GM12891 (cell line): Measurements from ENCODE around the gene OPRL1. TPM values are rescaled to one million over a fixed set of nuclear protein-coding genes. Genes with fewer than 3 reads are reported as not detected.

ENCODE experiments used
- DNase-seq: peaks from one replicate; pipeline ENCODE4 v3.0.0; 2011; ENCODE audit warnings: low spot score; ENCODE audit not compliant: insufficient read length
- FAIRE-seq: peaks from 2 replicates; lab custom pipeline; 2011; peaks lifted over from hg19 to GRCh38; lab: Jason Lieb, UNC
- PAX5 ChIP-seq: IDR thresholded peaks from 2 replicates; pipeline ENCODE4 v1.6.1; 2011; ENCODE audit warnings: low read length, moderate library complexity, mild to moderate bottlenecking; ENCODE audit not compliant: insufficient read depth, severe bottlenecking
- POLR2A ChIP-seq: IDR thresholded peaks from 2 replicates; pipeline ENCODE4 v1.6.1; 2011; ENCODE audit warnings: low read depth, low read length, control low read depth
- POLR2AphosphoS5 ChIP-seq: IDR thresholded peaks from 2 replicates; pipeline ENCODE4 v1.6.1; 2011; ENCODE audit warnings: low read depth, low read length, control low read depth
- POU2F2 ChIP-seq: IDR thresholded peaks from 2 replicates; pipeline ENCODE4 v1.6.1; 2011; ENCODE audit warnings: low read depth, mild to moderate bottlenecking, control low read depth, low read length, moderate library complexity
- SPI1 ChIP-seq: IDR thresholded peaks from 2 replicates; pipeline ENCODE4 v1.6.1; 2011; ENCODE audit warnings: low read depth, low read length, control low read depth
- TAF1 ChIP-seq: IDR thresholded peaks from 2 replicates; pipeline ENCODE4 v1.6.1; 2011; ENCODE audit warnings: low read depth, low read length, control low read depth
- polyA plus RNA-seq: library from polyadenylated mRNA; unstranded; fragments of >200 nt; gene quantifications from one replicate; pipeline ENCODE4 v1.2.1, GENCODE V29; 2012; ENCODE audit warnings: low read depth, missing spikeins, inconsistent platforms; ENCODE audit not compliant: missing spikeins

OPRL1 gene
- polyA plus RNA-seq: 0.68 TPM

DNA sequence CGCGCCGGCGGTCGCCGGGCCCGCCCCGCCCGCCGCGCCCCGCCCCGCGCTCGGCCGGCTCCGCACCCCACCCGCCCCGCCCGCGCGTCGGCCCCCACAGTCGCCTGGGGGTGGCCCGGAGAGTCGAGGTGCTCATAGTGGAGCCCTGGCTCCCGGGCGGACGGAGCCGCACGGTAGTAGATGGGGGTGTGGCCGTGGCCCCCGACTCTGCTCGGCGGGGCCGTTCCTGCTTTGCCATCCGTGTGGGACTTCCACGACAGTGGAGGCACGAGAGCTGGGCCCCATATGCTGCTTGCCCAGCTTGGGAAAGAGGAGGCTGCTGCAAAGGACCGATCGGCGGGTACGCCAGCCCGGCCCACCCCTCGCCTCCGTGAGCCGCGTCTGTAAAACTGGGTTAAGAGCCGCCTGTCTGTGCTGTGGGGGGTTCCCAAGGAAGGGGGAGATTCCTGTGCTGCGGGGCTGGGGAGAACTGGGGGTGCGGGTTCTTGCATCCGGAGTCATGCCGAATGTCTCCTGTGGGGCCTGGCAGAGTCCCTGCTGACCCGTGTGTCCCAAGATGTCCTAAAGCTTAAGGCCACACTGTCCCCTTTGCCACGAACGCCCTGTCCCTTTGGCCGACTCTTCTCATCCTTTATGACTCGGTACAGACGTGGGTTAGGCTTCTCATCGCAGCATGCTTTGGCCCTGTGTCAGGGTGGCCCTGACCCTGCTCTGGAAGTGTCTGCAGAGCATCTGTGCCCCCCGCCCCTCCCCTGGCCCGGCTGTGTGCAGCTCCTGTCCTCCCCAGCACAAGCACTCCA is at the start of gene OPRL1:
Gene OPRL1 (plus strand): TSS at position 70 of the 800 bp plus-strand sequence. CDS start 12,639 bp downstream, outside the sequence.
- peak; percentile 73 for FAIRE-seq
- peak; percentile 79 for DNase-seq
- TF ChIP-seq POLR2A (no peak), POU2F2 (no peak), PAX5 (no peak), SPI1 (no peak), POLR2AphosphoS5 (no peak), TAF1 (no peak)

DNA sequence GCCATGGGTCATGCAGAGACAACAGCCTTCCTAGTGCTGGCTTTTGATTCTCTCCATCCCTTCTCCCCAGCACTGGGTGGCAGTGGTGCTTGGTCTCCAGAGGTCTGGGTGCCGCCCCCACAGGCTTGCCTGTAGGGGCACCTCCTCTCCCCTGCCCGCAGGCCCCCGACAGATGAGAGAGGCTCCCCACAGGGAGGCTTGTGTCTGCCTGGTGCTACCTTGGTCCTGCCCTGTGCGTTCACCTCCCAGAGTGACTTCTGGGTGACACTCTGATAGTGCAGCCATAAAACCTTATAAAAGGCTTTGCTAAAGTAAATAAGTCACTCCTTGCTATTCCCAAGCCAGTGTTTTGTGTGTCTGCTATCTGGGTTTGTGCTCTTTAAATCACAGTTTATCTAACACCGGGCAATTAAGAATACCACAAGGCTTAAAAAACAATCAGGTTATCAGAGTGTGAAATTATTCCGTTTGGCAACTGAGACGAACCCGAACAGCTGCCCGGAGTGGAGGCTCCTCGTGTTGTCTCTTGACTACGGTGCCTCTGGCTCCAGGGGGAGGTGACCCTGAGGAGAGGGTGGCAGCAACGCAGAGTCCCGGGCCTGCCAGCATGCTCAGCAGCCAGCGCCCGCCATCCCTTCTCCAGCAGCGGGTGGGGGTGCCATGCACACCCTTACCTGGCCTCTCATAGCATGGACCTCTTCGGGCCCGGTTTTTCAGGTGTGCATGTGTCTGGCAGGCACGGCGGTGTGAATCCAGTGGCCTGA is 49.3 kb upstream of the OPRL1 start:
- TF ChIP-seq POLR2A: no peak
- TF ChIP-seq POLR2AphosphoS5: no peak
- TF ChIP-seq PAX5: no peak
- no peak for TF ChIP-seq POU2F2
- no peak for TF ChIP-seq SPI1
- no peak for TF ChIP-seq TAF1
- DNase-seq (no peak), FAIRE-seq (no peak)

DNA sequence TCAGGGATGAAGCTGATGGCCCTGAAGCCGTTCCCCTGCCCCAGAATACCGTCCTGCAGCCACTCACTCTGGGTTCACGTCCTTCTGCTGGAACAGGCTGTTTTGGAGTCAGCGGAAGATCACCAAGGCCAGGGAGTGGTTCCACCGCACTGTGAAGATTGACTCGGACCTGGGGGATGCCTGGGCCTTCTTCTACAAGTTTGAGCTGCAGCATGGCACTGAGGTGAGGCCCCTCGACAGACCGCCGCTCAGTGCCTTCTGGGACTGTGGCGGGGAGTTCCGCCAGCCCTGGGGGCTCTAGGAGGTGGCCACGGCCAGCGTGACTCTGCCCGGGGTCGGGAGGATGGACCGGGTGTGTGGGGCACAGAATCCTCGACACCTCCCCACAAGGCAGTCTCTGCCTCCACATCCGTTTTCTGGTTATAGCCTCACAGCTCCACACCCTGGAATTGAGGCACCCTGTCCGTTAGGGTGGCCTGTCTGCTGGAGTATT is 48.0 kb upstream of the OPRL1 start:
- peak; percentile 47; the same call in 1 of the 2 replicates for TF ChIP-seq POU2F2
- TF ChIP-seq POLR2A: no peak; the same call in none of the 2 replicates
- TF ChIP-seq TAF1: no peak
- FAIRE-seq: no peak
- no peak for DNase-seq

DNA sequence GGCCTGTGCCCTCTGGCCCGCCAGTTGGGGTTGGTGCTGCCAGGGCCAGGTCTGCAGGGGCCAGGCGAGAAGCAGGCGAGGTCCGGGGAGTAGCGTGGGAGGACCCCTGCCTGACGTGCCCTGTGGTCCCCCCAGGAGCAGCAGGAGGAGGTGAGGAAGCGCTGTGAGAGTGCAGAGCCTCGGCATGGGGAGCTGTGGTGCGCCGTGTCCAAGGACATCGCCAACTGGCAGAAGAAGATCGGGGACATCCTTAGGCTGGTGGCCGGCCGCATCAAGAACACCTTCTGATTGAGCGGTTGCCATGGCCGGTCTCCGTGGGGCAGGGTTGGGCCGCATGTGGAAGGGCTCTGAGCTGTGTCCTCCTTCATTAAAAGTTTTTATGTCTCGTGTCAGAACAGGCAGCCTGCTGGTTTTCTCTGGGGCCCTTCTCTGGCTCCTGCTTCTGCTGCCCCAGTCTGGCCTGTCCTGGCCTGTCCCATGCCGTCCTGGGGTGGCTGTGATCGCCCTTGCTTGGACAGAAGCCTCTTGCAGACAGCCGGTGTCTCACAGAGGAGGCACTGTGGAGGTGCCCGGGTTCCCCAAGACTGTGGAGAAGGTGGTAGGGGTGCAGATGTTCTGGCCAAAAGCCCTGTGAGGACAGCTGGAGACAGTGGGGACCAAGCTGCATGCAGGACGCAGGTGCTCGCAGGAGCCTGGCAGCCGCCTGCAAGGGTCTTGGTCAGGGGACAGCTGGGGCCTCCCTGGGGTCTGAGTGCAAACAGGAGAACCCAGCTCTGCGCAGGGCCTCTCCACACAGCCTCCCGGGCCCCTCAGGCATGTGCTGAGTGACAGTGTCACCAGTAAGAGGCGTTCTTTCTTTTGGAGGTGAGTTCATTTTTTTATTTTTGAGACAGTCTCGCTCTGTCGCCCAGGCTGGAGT is 46.9 kb upstream of the OPRL1 start:
- TF ChIP-seq PAX5: no peak
- TF ChIP-seq TAF1: no peak
- no peak for TF ChIP-seq POLR2A
- no peak for TF ChIP-seq POLR2AphosphoS5
- no peak for TF ChIP-seq SPI1
- TF ChIP-seq POU2F2: no peak
- DNase-seq (no peak), FAIRE-seq (no peak)

DNA sequence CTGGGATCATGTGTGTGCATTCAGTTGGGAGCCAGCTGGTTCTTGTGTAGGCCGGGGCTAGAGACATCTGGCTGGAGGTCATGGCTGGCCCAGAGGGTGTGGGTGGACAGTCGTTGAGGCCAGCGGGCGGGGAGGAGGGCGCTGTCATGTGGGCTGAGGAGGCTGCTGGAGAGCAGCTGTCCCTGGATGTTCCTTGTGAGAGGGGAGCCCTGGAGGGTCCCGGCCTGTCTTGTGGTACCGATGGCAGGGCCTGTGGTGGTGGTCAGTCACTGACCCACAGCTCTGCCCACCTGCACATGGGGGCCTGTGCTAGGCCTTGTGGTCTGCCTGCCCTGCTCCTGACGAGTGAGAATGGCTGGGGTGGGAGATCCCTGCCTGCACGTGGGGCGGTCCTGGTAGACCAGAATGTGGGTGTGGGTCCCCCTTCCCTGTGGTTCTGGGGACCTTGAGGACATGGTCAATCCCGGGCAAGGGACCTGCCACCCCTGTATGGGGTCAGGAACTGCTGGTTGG is 45.8 kb upstream of the OPRL1 start:
- DNase-seq (no peak), FAIRE-seq (no peak)
- TF ChIP-seq SPI1 (no peak), PAX5 (no peak), POLR2A (no peak), POLR2AphosphoS5 (peak; percentile 33; the same call in 1 of the 2 replicates)

DNA sequence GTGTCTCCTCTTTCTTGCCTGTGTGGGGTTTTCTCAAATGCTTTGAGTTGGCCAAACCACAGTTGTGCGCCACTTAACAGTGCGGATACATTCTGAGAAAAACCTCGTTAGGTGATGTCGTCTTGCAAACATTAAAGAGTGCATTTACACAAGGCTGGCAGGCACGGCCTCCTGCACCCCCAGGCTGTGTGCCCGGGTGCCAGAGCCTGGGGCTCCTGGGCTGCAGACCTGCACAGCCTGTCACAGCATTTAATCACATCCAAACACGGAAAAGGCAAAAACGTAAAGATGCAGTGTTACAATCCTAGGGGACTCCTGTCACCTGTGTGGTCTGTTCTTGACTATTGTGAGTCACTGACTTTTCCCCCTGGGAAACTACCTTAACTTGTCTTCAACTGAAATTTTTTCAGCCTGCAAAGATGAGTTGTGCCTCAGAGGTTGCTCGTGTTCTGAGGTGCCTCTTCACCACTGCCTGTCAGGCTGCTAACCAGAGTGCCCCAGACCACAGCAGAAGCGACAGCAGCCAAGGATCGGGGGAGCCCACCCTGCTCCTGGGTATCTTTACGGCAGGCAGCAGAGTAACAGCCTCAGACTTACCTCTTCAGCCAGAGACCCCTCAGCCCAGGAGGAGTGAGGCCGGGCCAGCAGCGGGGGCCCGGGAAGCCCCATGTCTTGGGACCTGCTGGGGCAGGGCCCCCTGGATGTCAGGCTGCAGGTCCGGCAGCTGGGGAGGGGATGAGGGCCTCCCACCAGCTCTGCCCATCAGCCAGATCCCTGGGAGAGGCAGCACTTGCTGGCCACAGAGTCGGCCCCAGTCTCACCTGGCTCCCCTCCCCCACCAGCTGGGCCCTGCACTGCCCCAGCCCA is 44.6 kb upstream of the OPRL1 start:
- DNase-seq (no peak), FAIRE-seq (no peak)
- TF ChIP-seq TAF1 (no peak), POU2F2 (peak; percentile 9; the same call in 1 of the 2 replicates), PAX5 (no peak), POLR2A (peak; percentile 7; the same call in 1 of the 2 replicates), POLR2AphosphoS5 (peak; percentile 2), SPI1 (no peak)

DNA sequence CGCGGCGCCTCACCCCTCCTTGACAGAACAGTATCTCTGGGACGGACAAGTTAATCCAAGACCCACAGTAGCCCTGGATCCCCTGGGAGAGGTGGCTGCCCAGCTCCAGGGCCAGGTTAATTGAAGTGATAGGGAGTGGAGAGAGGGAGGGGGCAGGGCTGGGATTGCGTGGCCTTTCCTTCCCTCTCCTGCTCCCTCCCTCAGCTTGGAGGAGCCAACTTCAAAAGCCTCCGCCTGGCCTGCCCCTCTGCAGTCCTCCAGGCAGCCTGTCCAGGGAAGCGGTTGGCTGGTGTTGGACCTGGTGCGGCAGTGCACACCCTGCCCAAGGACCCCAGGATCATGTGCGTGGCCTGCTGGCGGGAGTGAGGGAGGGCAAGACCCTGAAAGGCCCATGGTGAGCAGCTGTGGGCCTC is 43.9 kb upstream of the OPRL1 start, which contains the start of gene C20orf204:
Gene C20orf204 (plus strand): TSS at position 250 of the 413 bp plus-strand sequence. CDS start 142 bp downstream, at position 392.
- TF ChIP-seq PAX5 (no peak), POLR2AphosphoS5 (peak; percentile 14)
- FAIRE-seq (no peak), DNase-seq (no peak)

DNA sequence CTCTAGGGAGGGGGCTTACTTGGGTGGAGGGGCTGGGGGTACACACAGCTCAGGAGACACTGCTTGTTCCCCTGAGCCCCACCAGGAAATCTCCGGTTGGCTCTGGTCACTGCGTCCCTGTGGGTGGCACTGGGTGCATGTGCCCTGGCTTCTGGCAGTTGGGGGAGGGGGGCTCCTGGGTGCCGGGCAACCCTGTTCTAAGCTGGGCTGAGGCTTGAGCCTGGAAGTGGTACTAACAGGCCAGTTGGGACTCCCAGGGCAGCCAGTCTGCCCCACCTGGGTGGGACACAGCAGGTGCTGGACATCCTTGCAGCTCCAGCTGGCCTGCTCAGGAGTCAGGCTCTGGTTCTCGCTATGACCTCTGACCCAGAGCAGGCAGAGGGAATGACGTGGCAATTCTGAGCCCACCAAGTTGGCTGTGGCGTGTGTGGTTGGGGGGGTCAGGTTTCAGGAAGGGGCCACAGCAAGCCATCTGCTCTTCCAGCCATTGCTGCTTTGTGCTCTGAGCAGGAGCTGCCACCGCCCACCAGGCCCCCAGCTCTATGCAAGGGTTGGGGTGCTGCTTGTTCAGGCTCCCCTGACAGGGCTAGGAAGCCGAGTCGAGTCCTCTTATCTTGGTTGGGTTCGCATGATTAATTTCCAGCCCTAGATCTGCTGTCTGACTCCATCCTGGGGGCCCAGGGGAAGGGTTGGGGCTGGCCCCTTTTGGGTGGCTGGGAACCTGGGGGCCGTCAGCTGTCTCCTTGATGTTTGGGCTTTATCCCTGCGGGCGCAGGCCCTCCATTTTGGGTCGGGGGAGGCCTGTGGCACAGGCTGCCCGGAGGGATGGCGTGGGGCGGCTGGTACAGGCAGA is 43.3 kb upstream of the OPRL1 start:
- FAIRE-seq (no peak), DNase-seq (no peak)
- TF ChIP-seq SPI1 (no peak), PAX5 (no peak), POLR2A (peak; percentile 61), TAF1 (no peak), POLR2AphosphoS5 (peak; percentile 80), POU2F2 (peak; percentile 40; the same call in 1 of the 2 replicates)
